GM12878 (cell line): ENCODE data around the gene SLC35A5. TPM values are rescaled to one million over a fixed set of nuclear protein-coding genes. Genes with fewer than 3 reads are reported as not detected.

Experiments
- ATAC-seq: fragments of 200-7000 bp; cut with Tn5 transposase; 3 replicates; pipeline ENCODE4 v1.9.1; 2020; ENCODE audit warnings: mild to moderate bottlenecking, moderate library complexity
- BruUV-seq: library from RNA; stranded (reverse); fragments of 400-500 nt; replicated peaks from 2 replicates; lab custom pipeline; 2021; lab: Mats Ljungman, UMichigan
- CTCF ChIA-PET: fragments of 300-600 bp; sonication (Branson Sonifier 250); formaldehyde crosslinking; extraction: SDS; loops from one replicate; lab custom pipeline; 2021; ENCODE audit warnings: inconsistent platforms; lab: Yijun Ruan, JAX
- POLR2A ChIA-PET: fragments of 350-600 bp; formaldehyde crosslinking; extraction: SDS; loops from one replicate; lab custom pipeline; 2021; ENCODE audit warnings: inconsistent platforms; lab: Charles Lee
- RAD21 ChIA-PET: fragments of 300-600 bp; sonication (Branson Sonifier 250); formaldehyde crosslinking; loops from one replicate; lab custom pipeline; 2023; ENCODE audit warnings: antibody characterized with exemption; ENCODE audit not compliant: unreplicated experiment; lab: Charles Lee
- SMC1A ChIA-PET: fragments of 300-600 bp; sonication (Branson Sonifier 250); formaldehyde crosslinking; loops from one replicate; lab custom pipeline; 2023; ENCODE audit not compliant: unreplicated experiment, uncharacterized antibody; lab: Charles Lee
- DNase-seq: peaks from one replicate; pipeline ENCODE4 v3.0.0-alpha.2; 2011; ENCODE audit warnings: low read depth, low spot score
- FAIRE-seq: peaks from 3 replicates; lab custom pipeline; 2011; peaks lifted over from hg19 to GRCh38; lab: Jason Lieb, UNC
- H2AFZ ChIP-seq: 2 replicates; pipeline ENCODE4 v1.6.0; 2011; ENCODE audit warnings: low read depth, low read length, control low read depth; ENCODE audit not compliant: control insufficient read depth
- H3K27ac ChIP-seq: 2 replicates; pipeline ENCODE4 v1.5.1; 2011; ENCODE audit warnings: control low read depth; ENCODE audit not compliant: control insufficient read depth, insufficient read depth
- H3K27me3 ChIP-seq, 2 experiments: replicated peaks in 1 of 2; 2 replicates each; pipeline versions ENCODE4 v1.6.0 to v1.6.1; 2011; ENCODE audit warnings: low read length in 1 of 2; ENCODE audit not compliant: control insufficient read depth in 2 of 2, insufficient read depth in 2 of 2
- H3K36me3 ChIP-seq, 2 experiments: 2 replicates each; pipeline ENCODE4 v1.5.1; 2011; ENCODE audit warnings: low read length in 1 of 2; ENCODE audit not compliant: control insufficient read depth in 2 of 2, insufficient read depth in 2 of 2
- H3K4me1 ChIP-seq: 2 replicates; pipeline ENCODE4 v1.6.1; 2011; ENCODE audit warnings: mild to moderate bottlenecking, low read length, moderate library complexity, mixed read lengths; ENCODE audit not compliant: control insufficient read depth, insufficient read depth
- H3K4me2 ChIP-seq: 2 replicates; pipeline ENCODE4 v1.6.0; 2011; ENCODE audit warnings: control low read depth; ENCODE audit not compliant: control insufficient read depth, insufficient read depth
- H3K4me3 ChIP-seq: fragments of 200-600 bp; sonication (generic); 2 replicates; pipeline ENCODE4 v1.5.1; 2016
- H3K79me2 ChIP-seq: 2 replicates; pipeline ENCODE4 v1.6.0; 2011; ENCODE audit warnings: low read length; ENCODE audit not compliant: control insufficient read depth, insufficient read depth
- H3K9ac ChIP-seq: 2 replicates; pipeline ENCODE4 v1.8.0; 2011; ENCODE audit warnings: low read length, control low read depth, mixed read lengths; ENCODE audit not compliant: control insufficient read depth, insufficient read depth
- H3K9me3 ChIP-seq: replicated peaks from 3 replicates; pipeline ENCODE4 v1.5.1; 2011; ENCODE audit warnings: mild to moderate bottlenecking, low read length; ENCODE audit not compliant: control insufficient read depth, insufficient read depth
- H4K20me1 ChIP-seq: 2 replicates; pipeline ENCODE4 v1.6.0; 2011; ENCODE audit not compliant: control insufficient read depth, insufficient read depth
- CBX5 ChIP-seq: sonication (generic); IDR thresholded peaks from 2 replicates; pipeline ENCODE4 v1.6.1; 2016; ENCODE audit warnings: low read depth, moderate library complexity, mild to moderate bottlenecking, inconsistent platforms
- HSF1 ChIP-seq: fragments of 150-350 bp; IDR thresholded peaks from 2 replicates; pipeline ENCODE4 v1.6.1; 2014; ENCODE audit warnings: mild to moderate bottlenecking, low read depth, low read length
- KDM1A ChIP-seq: fragments of 200-600 bp; sonication (generic); IDR thresholded peaks from 2 replicates; pipeline ENCODE4 v1.6.1; 2016; ENCODE audit warnings: borderline replicate concordance
- NFXL1 ChIP-seq: fragments of 450-650 bp; IDR thresholded peaks from 2 replicates; pipeline ENCODE4 v1.6.1; 2017; ENCODE audit warnings: antibody characterized with exemption, mild to moderate bottlenecking, borderline replicate concordance
- NR2C2 ChIP-seq: IDR thresholded peaks from 2 replicates; pipeline ENCODE4 v1.6.1; 2011; ENCODE audit warnings: borderline replicate concordance, low read depth; ENCODE audit not compliant: control insufficient read depth, insufficient read length
- NRF1 ChIP-seq: conservative IDR thresholded peaks from 2 replicates; pipeline ENCODE4 v1.6.1; 2011; ENCODE audit warnings: mild to moderate bottlenecking, low read depth, low read length, improper control_type of control experiment
- PAX8 ChIP-seq: fragments of 450-650 bp; IDR thresholded peaks from 2 replicates; pipeline ENCODE4 v1.6.1; 2017; ENCODE audit warnings: mild to moderate bottlenecking, moderate library complexity
- RCOR1 ChIP-seq: conservative IDR thresholded peaks from 2 replicates; pipeline ENCODE4 v1.6.1; 2012; ENCODE audit warnings: low read depth, low read length, improper control_type of control experiment
- RFX5 ChIP-seq: IDR thresholded peaks from 2 replicates; pipeline ENCODE4 v1.6.1; 2011; ENCODE audit warnings: low read depth, low read length, improper control_type of control experiment
- SIN3A ChIP-seq: IDR thresholded peaks from 2 replicates; pipeline ENCODE4 v1.6.1; 2012; ENCODE audit warnings: low read depth, low read length, improper control_type of control experiment
- SIX5 ChIP-seq: IDR thresholded peaks from 2 replicates; pipeline ENCODE4 v1.6.1; 2011; ENCODE audit warnings: mild to moderate bottlenecking, low read depth, low read length, moderate library complexity; ENCODE audit not compliant: severe bottlenecking
- SMC3 ChIP-seq: IDR thresholded peaks from 2 replicates; pipeline ENCODE4 v1.6.1; 2011; ENCODE audit warnings: low read length, improper control_type of control experiment, borderline replicate concordance
- SRF ChIP-seq, 2 experiments: IDR thresholded peaks; 2 replicates each; pipeline ENCODE4 v1.6.1; 2011; ENCODE audit warnings: low read depth in 2 of 2, low read length in 2 of 2, mild to moderate bottlenecking in 1 of 2, moderate library complexity in 1 of 2
- SUPT20H ChIP-seq: IDR thresholded peaks from 2 replicates; pipeline ENCODE4 v1.6.1; 2011; ENCODE audit warnings: low read depth, mild to moderate bottlenecking, low read length, moderate library complexity, borderline replicate concordance; ENCODE audit not compliant: control insufficient read depth
- YBX1 ChIP-seq: fragments of 450-650 bp; IDR thresholded peaks from 2 replicates; pipeline ENCODE4 v1.6.1; 2016; ENCODE audit warnings: antibody characterized with exemption
- ZNF207 ChIP-seq: fragments of 450-650 bp; IDR thresholded peaks from 2 replicates; pipeline ENCODE4 v1.6.1; 2014; ENCODE audit warnings: antibody characterized with exemption, mild to moderate bottlenecking, borderline replicate concordance
- ZNF274 ChIP-seq: IDR thresholded peaks from one replicate; pipeline ENCODE4 v1.8.0; 2011; ENCODE audit not compliant: insufficient read length, insufficient read depth
- WGBS: methylation state at CpG from one replicate; pipeline ENCODE4 v1.1.6; 2016; ENCODE audit warnings: low lambda C conversion rate; ENCODE audit not compliant: insufficient replicate concordance, insufficient coverage; ENCODE audit errors: missing lambda C conversion rate; 5-methylcytosine and 5-hydroxymethylcytosine counted together
- in situ Hi-C: fragments of 300-500 bp; cut with MboI; formaldehyde crosslinking; loops from 9 replicates; pipeline ENCODE4 v1.14.3; 2018; ENCODE audit warnings: mixed read lengths
- intact Hi-C: fragments of 100-400 bp; cut with micrococcal nuclease; formaldehyde crosslinking; loops from one replicate; pipeline ENCODE4 v1.14.2; 2022; ENCODE audit not compliant: unreplicated experiment
- polyA plus RNA-seq, 11 experiments: library from polyadenylated mRNA; depleted of rRNA in 4 of 11; unstranded in 6 of 11; stranded (reverse) in 5 of 11; fragments of >200 nt; fragmentation: Nextera tagmentation in 4 of 11; fragmentation: Illumina TruSeq in 1 of 11; extraction: Ambion mirVana in 4 of 11; extraction: Trizol in 1 of 11; gene quantifications; 1 replicate in 1 of 11; 2 replicates in 10 of 11; pipeline versions ENCODE4 v1.2.1 to v1.2.3, GENCODE V29; 2011 to 2016; ENCODE audit warnings: inconsistent platforms in 2 of 11, missing spikeins in 2 of 11, low read depth in 1 of 11
- total RNA-seq, 4 experiments: library from RNA; depleted of rRNA in 3 of 4; stranded (reverse); fragments of >200 nt in 3 of 4; fragmentation: Illumina TruSeq in 1 of 4; extraction: Trizol in 1 of 4; gene quantifications; 2 replicates each; pipeline versions ENCODE4 v1.2.1 to v1.2.3, GENCODE V29; 2013 to 2021
- TF ChIP-seq, protein P1 (sequence below): fragments of 450-650 bp; IDR thresholded peaks from 2 replicates; pipeline ENCODE4 v1.6.1; 2018; ENCODE audit warnings: mild to moderate bottlenecking, low read depth, moderate library complexity; ENCODE audit not compliant: partially characterized antibody
- TF ChIP-seq, protein P2 (sequence below): fragments of 450-650 bp; IDR thresholded peaks from 2 replicates; pipeline ENCODE4 v1.6.1; 2016; ENCODE audit warnings: mild to moderate bottlenecking

The SLC35A5 gene
- total and polyA plus RNA-seq, 10 of the 15 experiments (the other 5 are each of a cell fraction or from before 2014, with no cell fraction given): 10.9 to 38.1 (median 16.0) TPM

GRCh38 chr3:112606098-112606497 lies 44.3 kb downstream of the SLC35A5 start:
- H3K4me2 ChIP-seq: no peak overlapping the region
- BruUV-seq: no TSS peak
- POLR2A ChIA-PET: no interaction called here
- ATAC-seq: no peak
- TF ChIP-seq NFXL1 (no peak), SIX5 (no peak), RFX5 (no peak), SMC3 (no peak), SUPT20H (no peak), HSF1 (no peak), SIN3A (no peak), YBX1 (no peak), RCOR1 (no peak), SRF (IDR thresholded peaks at IDR 0.05; ENCODE audit: low read depth in 2 of 2, low read length in 2 of 2) (no peak), KDM1A (no peak), CBX5 (no peak), NR2C2 (no peak), ZNF207 (no peak), ZNF274 (no peak), NRF1 (no peak), PAX8 (no peak)
- TF ChIP-seq, protein P1, sequence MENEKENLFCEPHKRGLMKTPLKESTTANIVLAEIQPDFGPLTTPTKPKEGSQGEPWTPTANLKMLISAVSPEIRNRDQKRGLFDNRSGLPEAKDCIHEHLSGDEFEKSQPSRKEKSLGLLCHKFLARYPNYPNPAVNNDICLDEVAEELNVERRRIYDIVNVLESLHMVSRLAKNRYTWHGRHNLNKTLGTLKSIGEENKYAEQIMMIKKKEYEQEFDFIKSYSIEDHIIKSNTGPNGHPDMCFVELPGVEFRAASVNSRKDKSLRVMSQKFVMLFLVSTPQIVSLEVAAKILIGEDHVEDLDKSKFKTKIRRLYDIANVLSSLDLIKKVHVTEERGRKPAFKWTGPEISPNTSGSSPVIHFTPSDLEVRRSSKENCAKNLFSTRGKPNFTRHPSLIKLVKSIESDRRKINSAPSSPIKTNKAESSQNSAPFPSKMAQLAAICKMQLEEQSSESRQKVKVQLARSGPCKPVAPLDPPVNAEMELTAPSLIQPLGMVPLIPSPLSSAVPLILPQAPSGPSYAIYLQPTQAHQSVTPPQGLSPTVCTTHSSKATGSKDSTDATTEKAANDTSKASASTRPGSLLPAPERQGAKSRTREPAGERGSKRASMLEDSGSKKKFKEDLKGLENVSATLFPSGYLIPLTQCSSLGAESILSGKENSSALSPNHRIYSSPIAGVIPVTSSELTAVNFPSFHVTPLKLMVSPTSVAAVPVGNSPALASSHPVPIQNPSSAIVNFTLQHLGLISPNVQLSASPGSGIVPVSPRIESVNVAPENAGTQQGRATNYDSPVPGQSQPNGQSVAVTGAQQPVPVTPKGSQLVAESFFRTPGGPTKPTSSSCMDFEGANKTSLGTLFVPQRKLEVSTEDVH: no peak
- TF ChIP-seq, protein P2, sequence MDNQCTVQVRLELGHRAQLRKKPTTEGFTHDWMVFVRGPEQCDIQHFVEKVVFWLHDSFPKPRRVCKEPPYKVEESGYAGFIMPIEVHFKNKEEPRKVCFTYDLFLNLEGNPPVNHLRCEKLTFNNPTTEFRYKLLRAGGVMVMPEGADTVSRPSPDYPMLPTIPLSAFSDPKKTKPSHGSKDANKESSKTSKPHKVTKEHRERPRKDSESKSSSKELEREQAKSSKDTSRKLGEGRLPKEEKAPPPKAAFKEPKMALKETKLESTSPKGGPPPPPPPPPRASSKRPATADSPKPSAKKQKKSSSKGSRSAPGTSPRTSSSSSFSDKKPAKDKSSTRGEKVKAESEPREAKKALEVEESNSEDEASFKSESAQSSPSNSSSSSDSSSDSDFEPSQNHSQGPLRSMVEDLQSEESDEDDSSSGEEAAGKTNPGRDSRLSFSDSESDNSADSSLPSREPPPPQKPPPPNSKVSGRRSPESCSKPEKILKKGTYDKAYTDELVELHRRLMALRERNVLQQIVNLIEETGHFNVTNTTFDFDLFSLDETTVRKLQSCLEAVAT: no peak
- no peaks in the 10 kb centered on the region for H3K36me3 ChIP-seq
- H3K27me3 ChIP-seq: peaks cover 0 to 6% of the 10 kb centered on the region in 2 experiments; a peak in 1 of 4 replicates
- H3K9ac ChIP-seq: no peak overlapping the region
- no peak overlapping the region for H3K27ac ChIP-seq
- WGBS: 100% methylated on average over 2 of the region's 2 CpGs
- CTCF ChIA-PET: interaction anchor here (0.9 to 2.3 kb wide), 4 partner anchors 11 to 34 kb away, joined by 3 to 7 read pairs (median 4); no protein-coding TSS in a partner anchor
- H3K4me1 ChIP-seq: peaks cover 16% of the 10 kb centered on the region
- intact Hi-C loops (no loop called here), in situ Hi-C loops (no loop called here)
- no peaks in the 10 kb centered on the region for H4K20me1 ChIP-seq
- H3K9me3 ChIP-seq: no peaks in the 10 kb centered on the region
- SMC1A ChIA-PET: interaction anchor here (0.8 to 1.6 kb wide), 4 partner anchors 12 to 29 kb away, joined by 3 to 4 read pairs (median 4); no protein-coding TSS in a partner anchor
- DNase-seq: no peak
- no peak overlapping the region for H3K4me3 ChIP-seq
- FAIRE-seq: no peak
- H2AFZ ChIP-seq: no peak overlapping the region
- RAD21 ChIA-PET: no interaction called here
- H3K79me2 ChIP-seq: no peaks in the 10 kb centered on the region
